ENCODE results near the gene NTRK1.

NTRK1 gene

GRCh38 chr1:156912861-156913808 is 52.5 kb downstream of the NTRK1 start:
- no peak overlapping the region for H3K4me3 ChIP-seq (replicated peaks; ENCODE audit: insufficient read depth, low read length)
- no peaks in the 10 kb centered on the region for H3K27me3 ChIP-seq (ENCODE audit: insufficient read depth, poor library complexity, severe bottlenecking)
- no peak overlapping the region for H3K27ac ChIP-seq (replicated peaks)
- no peak for DNase-seq (ENCODE audit: low read depth in 1 of 2, low spot score in 1 of 2)
- TF ChIP-seq REST (IDR thresholded peaks at IDR 0.05; ENCODE audit: insufficient replicate concordance, low read depth) = no peak
- TF ChIP-seq GABPA (IDR thresholded peaks at IDR 0.05; ENCODE audit: low read depth) = no peak
- no peak for TF ChIP-seq SPI1 (IDR thresholded peaks at IDR 0.05; ENCODE audit: borderline replicate concordance, low read depth)
- TF ChIP-seq POLR2AphosphoS5 (IDR thresholded peaks at IDR 0.05; ENCODE audit: low read depth) = no peak
- no peak for TF ChIP-seq CTCF (IDR thresholded peaks at IDR 0.05; ENCODE audit: insufficient read depth, low read length)

- Histone ChIP-seq H3K27ac (replicated peaks) (no peak overlapping the region), H3K27me3 (ENCODE audit: insufficient read depth, poor library complexity, severe bottlenecking) (peaks cover 5% of the 10 kb centered on the region), H3K4me3 (replicated peaks; ENCODE audit: insufficient read depth, low read length) (no peak overlapping the region)
- DNase-seq (ENCODE audit: low read depth in 1 of 2, low spot score in 1 of 2) = no peak
- TF ChIP-seq SPI1 (IDR thresholded peaks at IDR 0.05; ENCODE audit: borderline replicate concordance, low read depth) (no peak), GABPA (IDR thresholded peaks at IDR 0.05; ENCODE audit: low read depth) (no peak), CTCF (IDR thresholded peaks at IDR 0.05; ENCODE audit: insufficient read depth, low read length) (no peak), POLR2AphosphoS5 (IDR thresholded peaks at IDR 0.05; ENCODE audit: low read depth) (no peak)
Measured at GRCh38 chr1:156913809-156914387, 53.2 kb downstream of the NTRK1 start.

- Histone ChIP-seq H3K4me3 (replicated peaks; ENCODE audit: insufficient read depth, low read length) (no peak overlapping the region), H3K27me3 (ENCODE audit: insufficient read depth, poor library complexity, severe bottlenecking) (peaks cover 10% of the 10 kb centered on the region), H3K27ac (replicated peaks) (no peak overlapping the region)
- DNase-seq (ENCODE audit: low read depth in 1 of 2, low spot score in 1 of 2) = no peak
- TF ChIP-seq GABPA (IDR thresholded peaks at IDR 0.05; ENCODE audit: low read depth) (no peak), POLR2AphosphoS5 (IDR thresholded peaks at IDR 0.05; ENCODE audit: low read depth) (no peak), REST (IDR thresholded peaks at IDR 0.05; ENCODE audit: insufficient replicate concordance, low read depth) (no peak), CTCF (IDR thresholded peaks at IDR 0.05; ENCODE audit: insufficient read depth, low read length) (no peak), SPI1 (IDR thresholded peaks at IDR 0.05; ENCODE audit: borderline replicate concordance, low read depth) (no peak)
Measured at GRCh38 chr1:156914440-156914856, 53.8 kb downstream of the NTRK1 start.
